ENCODE results near the gene ACOT6. TPM values are rescaled to one million over a fixed set of nuclear protein-coding genes. Genes with fewer than 3 reads are reported as not detected.

The ACOT6 gene
- polyA plus RNA-seq, 2 of the 4 experiments (the other 2 are of a cell fraction), result not detected

DNA sequence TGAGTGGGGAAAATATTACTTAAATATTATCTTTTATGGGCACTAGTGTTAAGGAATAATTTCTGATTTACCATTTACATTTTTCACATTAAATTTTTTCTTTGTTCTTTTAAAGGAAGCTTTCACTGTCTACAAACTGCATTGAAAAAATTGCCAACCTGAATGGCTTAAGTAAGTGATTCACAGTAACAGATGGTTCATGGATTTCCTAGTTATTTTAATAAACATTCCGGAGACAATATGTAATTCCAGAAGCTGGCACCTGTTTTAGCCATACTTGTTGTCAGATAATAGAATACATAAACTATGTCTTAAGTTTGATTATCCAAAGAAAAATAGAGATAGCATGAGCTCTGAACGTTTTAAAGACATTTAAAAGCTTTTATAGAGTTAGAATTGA, 49.6 kb downstream of the ACOT6 start:
- Histone ChIP-seq H3K4me1 (peaks cover 35% of the 10 kb centered on the region), H3K9me3 (no peaks in the 10 kb centered on the region), H3K4me2 (peak overlapping the region; percentile 51; the same call in 2 of the 3 replicates), H3K4me3 (no peak overlapping the region), H3K27ac (peak overlapping the region in 1 of 2 experiments; percentile 25; a peak in 2 of 6 replicates)
- FAIRE-seq, result no peak
- no peak for DNase-seq (ENCODE audit: low read depth in 1 of 2, low spot score in 1 of 2)
- ChIA-PET CTCF (interaction anchor here (0.7 to 4.1 kb wide), 12 partner anchors 8 to 379 kb away, joined by 3 to 23 read pairs (median 4); partner anchors contain the start of gene DNAL1), POLR2A (interaction anchor here (0.5 kb wide), 1 partner anchor 91 kb away, joined by 4 read pairs; no protein-coding TSS in a partner anchor)
- no peak for ATAC-seq
- WGBS (ENCODE audit: missing lambda C conversion rate), result 44% methylated on average over 2 of the region's 2 CpGs
- TF ChIP-seq RARB (CRISPR knock-in tag; IDR thresholded peaks at IDR 0.05) (no peak), SREBF2 (IDR thresholded peaks at IDR 0.05) (no peak), ZFP36 (IDR thresholded peaks at IDR 0.05; ENCODE audit: borderline replicate concordance, partially characterized antibody) (no peak), CHD4 (IDR thresholded peaks at IDR 0.05; ENCODE audit: borderline replicate concordance) (no peak)

- peak overlapping the region; percentile 51 for H3K4me2 ChIP-seq
- DNase-seq (ENCODE audit: low read depth in 1 of 2, low spot score in 1 of 2), result peak; percentile 53 to 90
- POLR2A ChIA-PET, result interaction anchor here (0.5 kb wide), 1 partner anchor 92 kb away, joined by 4 read pairs; no protein-coding TSS in a partner anchor
- peaks cover 35% of the 10 kb centered on the region for H3K4me1 ChIP-seq
- FAIRE-seq, result peak; percentile 95
- peak overlapping the region; percentile 55 to 69; a peak in 4 of 6 replicates for H3K27ac ChIP-seq
- CTCF ChIA-PET, result interaction anchor here (0.7 to 4.1 kb wide), 13 partner anchors 9 to 378 kb away, joined by 3 to 23 read pairs (median 5); partner anchors contain the start of gene DNAL1
- 0 out of 2 replicates have a peak, but pooled peaks have one; percentile 22 for TF ChIP-seq JUNB (IDR thresholded peaks at IDR 0.05)
- no peak for TF ChIP-seq RFX5 (IDR thresholded peaks at IDR 0.05)
- peak; percentile 37; the same call in 1 of the 3 replicates for TF ChIP-seq SMC3 (IDR thresholded peaks at IDR 0.05)
- TF ChIP-seq RAD21 (conservative IDR thresholded peaks at IDR 0.05 in 1 of 2, IDR thresholded peaks at IDR 0.05 in 1 of 2), result peak; percentile 47 to 49
- no peak for TF ChIP-seq TP53 (CRISPR knock-in tag; IDR thresholded peaks at IDR 0.05)
- TF ChIP-seq, protein P1, sequence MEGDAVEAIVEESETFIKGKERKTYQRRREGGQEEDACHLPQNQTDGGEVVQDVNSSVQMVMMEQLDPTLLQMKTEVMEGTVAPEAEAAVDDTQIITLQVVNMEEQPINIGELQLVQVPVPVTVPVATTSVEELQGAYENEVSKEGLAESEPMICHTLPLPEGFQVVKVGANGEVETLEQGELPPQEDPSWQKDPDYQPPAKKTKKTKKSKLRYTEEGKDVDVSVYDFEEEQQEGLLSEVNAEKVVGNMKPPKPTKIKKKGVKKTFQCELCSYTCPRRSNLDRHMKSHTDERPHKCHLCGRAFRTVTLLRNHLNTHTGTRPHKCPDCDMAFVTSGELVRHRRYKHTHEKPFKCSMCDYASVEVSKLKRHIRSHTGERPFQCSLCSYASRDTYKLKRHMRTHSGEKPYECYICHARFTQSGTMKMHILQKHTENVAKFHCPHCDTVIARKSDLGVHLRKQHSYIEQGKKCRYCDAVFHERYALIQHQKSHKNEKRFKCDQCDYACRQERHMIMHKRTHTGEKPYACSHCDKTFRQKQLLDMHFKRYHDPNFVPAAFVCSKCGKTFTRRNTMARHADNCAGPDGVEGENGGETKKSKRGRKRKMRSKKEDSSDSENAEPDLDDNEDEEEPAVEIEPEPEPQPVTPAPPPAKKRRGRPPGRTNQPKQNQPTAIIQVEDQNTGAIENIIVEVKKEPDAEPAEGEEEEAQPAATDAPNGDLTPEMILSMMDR (IDR thresholded peaks at IDR 0.05), result peak; percentile 52
- TF ChIP-seq, protein P2, sequence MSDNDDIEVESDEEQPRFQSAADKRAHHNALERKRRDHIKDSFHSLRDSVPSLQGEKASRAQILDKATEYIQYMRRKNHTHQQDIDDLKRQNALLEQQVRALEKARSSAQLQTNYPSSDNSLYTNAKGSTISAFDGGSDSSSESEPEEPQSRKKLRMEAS (IDR thresholded peaks at IDR 0.05), result peak; percentile 66
- TF ChIP-seq, protein P3, sequence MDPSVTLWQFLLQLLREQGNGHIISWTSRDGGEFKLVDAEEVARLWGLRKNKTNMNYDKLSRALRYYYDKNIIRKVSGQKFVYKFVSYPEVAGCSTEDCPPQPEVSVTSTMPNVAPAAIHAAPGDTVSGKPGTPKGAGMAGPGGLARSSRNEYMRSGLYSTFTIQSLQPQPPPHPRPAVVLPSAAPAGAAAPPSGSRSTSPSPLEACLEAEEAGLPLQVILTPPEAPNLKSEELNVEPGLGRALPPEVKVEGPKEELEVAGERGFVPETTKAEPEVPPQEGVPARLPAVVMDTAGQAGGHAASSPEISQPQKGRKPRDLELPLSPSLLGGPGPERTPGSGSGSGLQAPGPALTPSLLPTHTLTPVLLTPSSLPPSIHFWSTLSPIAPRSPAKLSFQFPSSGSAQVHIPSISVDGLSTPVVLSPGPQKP (IDR thresholded peaks at IDR 0.05; ENCODE audit: low read depth, low read length), result no peak
- TF ChIP-seq BHLHE40 (IDR thresholded peaks at IDR 0.05; ENCODE audit: low read depth, low read length), result no peak
- no peak for TF ChIP-seq POLR2A (IDR thresholded peaks at IDR 0.05; ENCODE audit: low read length)
- no peak for TF ChIP-seq KDM5A (IDR thresholded peaks at IDR 0.05)
- peak; percentile 73 for TF ChIP-seq FOSL2 (IDR thresholded peaks at IDR 0.05)
- TF ChIP-seq FOSL2 (CRISPR knock-in tag; IDR thresholded peaks at IDR 0.05), result peak; percentile 94
- no peaks in the 10 kb centered on the region for H3K9me3 ChIP-seq
- no peak overlapping the region for H3K4me3 ChIP-seq
- peak; percentile 100 for ATAC-seq
- WGBS (ENCODE audit: missing lambda C conversion rate), result 47% methylated on average over 1 of the region's 1 CpG
Observed at GRCh38 chr14:73662487-73662943, 50.2 kb downstream of the ACOT6 start.

GRCh38 chr14:73663548-73664212, 51.4 kb downstream of the ACOT6 start:
- ChIA-PET POLR2A (no interaction called here), CTCF (interaction anchor here (0.6 to 4.1 kb wide), 3 partner anchors 17 to 146 kb away, joined by 3 to 23 read pairs (median 21); partner anchors contain the start of gene DNAL1)
- Histone ChIP-seq H3K27ac (peak overlapping the region; percentile 55 to 69; a peak in 4 of 6 replicates), H3K9me3 (no peaks in the 10 kb centered on the region), H3K4me2 (peak overlapping the region; percentile 25), H3K4me1 (peaks cover 35% of the 10 kb centered on the region), H3K4me3 (no peak overlapping the region)
- ATAC-seq, result no peak
- FAIRE-seq, result no peak
- TF ChIP-seq ESRRA (IDR thresholded peaks at IDR 0.05; ENCODE audit: borderline replicate concordance, low read length) (no peak), BCL3 (IDR thresholded peaks at IDR 0.05) (no peak), USF2 (IDR thresholded peaks at IDR 0.05) (no peak), HOXB13 (CRISPR knock-in tag; IDR thresholded peaks at IDR 0.05; ENCODE audit: low read depth) (no peak), CHD2 (IDR thresholded peaks at IDR 0.05; ENCODE audit: low read length, partially characterized antibody) (no peak)
- no peak for DNase-seq (ENCODE audit: low read depth in 1 of 2, low spot score in 1 of 2)

All from A549 (cell line).